ENCODE results near the gene MIS18A.
A peak's percentile ranks its signal among the peaks of the same experiment; 100 is the strongest.
"Not testable (repeated sequence)": the region's sequence is repeated elsewhere in the genome, so short reads cannot be mapped to it uniquely, and the experiment has no call there.

Gene MIS18A

GRCh38 chr21:32278518-32279376 is at the start of gene MIS18A:
MIS18A (minus strand) TSS chr21:32279049; CDS start chr21:32279014, 35 bp downstream.
- peak; percentile 94 for DNase-seq

GRCh38 chr21:32328595-32328994 is 49.7 kb upstream of the MIS18A start:
- no peak for DNase-seq

- no peak for DNase-seq
Measured at GRCh38 chr21:32325706-32326105, 46.9 kb upstream of the MIS18A start.

- no peak for DNase-seq
Measured at GRCh38 chr21:32322676-32323075, 43.8 kb upstream of the MIS18A start.

GRCh38 chr21:32322103-32322502 is 43.3 kb upstream of the MIS18A start:
- no peak for DNase-seq

- DNase-seq, result no peak
Measured at GRCh38 chr21:32321480-32321879, 42.6 kb upstream of the MIS18A start.

- DNase-seq, result no peak
Measured at GRCh38 chr21:32320726-32321125, 41.9 kb upstream of the MIS18A start.

GRCh38 chr21:32320059-32320458 is 41.2 kb upstream of the MIS18A start:
- no peak for DNase-seq

- DNase-seq, result no peak
Measured at GRCh38 chr21:32319012-32319411, 40.2 kb upstream of the MIS18A start.

GRCh38 chr21:32317726-32318125 is 38.9 kb upstream of the MIS18A start:
- no peak for DNase-seq

GRCh38 chr21:32316361-32317215 is 37.7 kb upstream of the MIS18A start:
- DNase-seq, result no peak

GRCh38 chr21:32315511-32316281 is 36.8 kb upstream of the MIS18A start:
- no peak for DNase-seq

- no peak for DNase-seq
Measured at GRCh38 chr21:32314806-32315205, 36.0 kb upstream of the MIS18A start.

GRCh38 chr21:32312976-32313375 is 34.1 kb upstream of the MIS18A start:
- no peak for DNase-seq

- no peak for DNase-seq
Measured at GRCh38 chr21:32312326-32312725, 33.5 kb upstream of the MIS18A start.

GRCh38 chr21:32311621-32312020 is 32.8 kb upstream of the MIS18A start:
- no peak for DNase-seq

- not testable (repeated sequence) for DNase-seq
Measured at GRCh38 chr21:32310976-32311375, 32.1 kb upstream of the MIS18A start.

GRCh38 chr21:32309906-32310460 is 31.1 kb upstream of the MIS18A start:
- no peak for DNase-seq

- no peak for DNase-seq
Measured at GRCh38 chr21:32308696-32309095, 29.8 kb upstream of the MIS18A start.

GRCh38 chr21:32307706-32308105 is 28.9 kb upstream of the MIS18A start:
- no peak for DNase-seq

- DNase-seq, result no peak
Measured at GRCh38 chr21:32306021-32306780, 27.4 kb upstream of the MIS18A start.

- DNase-seq, result no peak
Measured at GRCh38 chr21:32304998-32305397, 26.1 kb upstream of the MIS18A start.
